GM12801 (cell line): ENCODE data around the gene SEZ6.

ENCODE experiments used
- CTCF ChIP-seq: IDR thresholded peaks from one replicate; pipeline ENCODE4 v1.5.1; 2011; ENCODE audit warnings: control low read depth; ENCODE audit not compliant: insufficient read length; ENCODE audit errors: extremely low read depth

Gene SEZ6

GRCh38 chr17:28997806-28998205, 8.0 kb downstream of the SEZ6 start:
- TF ChIP-seq CTCF: no peak

- no peak for TF ChIP-seq CTCF
Measured at GRCh38 chr17:28996554-28997096, 9.2 kb downstream of the SEZ6 start.

- no peak for TF ChIP-seq CTCF
Measured at GRCh38 chr17:28993645-28994426, 12.0 kb downstream of the SEZ6 start.

GRCh38 chr17:28992625-28993600, 12.9 kb downstream of the SEZ6 start:
- TF ChIP-seq CTCF: no peak

GRCh38 chr17:28992185-28992584, 13.6 kb downstream of the SEZ6 start:
- no peak for TF ChIP-seq CTCF

- no peak for TF ChIP-seq CTCF
Measured at GRCh38 chr17:28991779-28992178, 14.1 kb downstream of the SEZ6 start.

- TF ChIP-seq CTCF: no peak
Measured at GRCh38 chr17:28989028-28989427, 16.8 kb downstream of the SEZ6 start.
